GM21360 (cell line): ENCODE measurements around the gene INPP5D.
"Not testable (repeated sequence)": the region's sequence is repeated elsewhere in the genome, so short reads cannot be mapped to it uniquely, and the experiment has no call there.

Experiments
- ATAC-seq: cut with Tn5 transposase; IDR thresholded peaks from one replicate; pipeline ENCODE4 v1.9.1; 2021; ENCODE audit warnings: mild to moderate bottlenecking, moderate library complexity; ENCODE audit not compliant: unreplicated experiment

INPP5D gene

GRCh38 chr2:233051241-233052149 is 8.6 kb upstream of the INPP5D start:
- no peak for ATAC-seq

- not testable (repeated sequence) for ATAC-seq
Observed at GRCh38 chr2:233052517-233052916, 7.6 kb upstream of the INPP5D start.

- no peak for ATAC-seq
Observed at GRCh38 chr2:233053928-233054784, 6.0 kb upstream of the INPP5D start.

- no peak for ATAC-seq
Observed at GRCh38 chr2:233055362-233055761, 4.8 kb upstream of the INPP5D start.

GRCh38 chr2:233056961-233057605 is 3.1 kb upstream of the INPP5D start:
- no peak for ATAC-seq

GRCh38 chr2:233058717-233059546 is 1.2 kb upstream of the INPP5D start:
- no peak for ATAC-seq

GRCh38 chr2:233059547-233059796 is 670 bp upstream of the INPP5D start:
- ATAC-seq, result no peak

- ATAC-seq, result no peak
Observed at GRCh38 chr2:233060501-233060979, 398 bp downstream of the INPP5D start.

- no peak for ATAC-seq
Observed at GRCh38 chr2:233060980-233061590, 943 bp downstream of the INPP5D start.

- ATAC-seq, result no peak
Observed at GRCh38 chr2:233061591-233062450, 1.7 kb downstream of the INPP5D start.

- ATAC-seq, result no peak
Observed at GRCh38 chr2:233062451-233062850, 2.3 kb downstream of the INPP5D start.

- ATAC-seq, result no peak
Observed at GRCh38 chr2:233062946-233063268, 2.8 kb downstream of the INPP5D start.

- ATAC-seq, result peak; percentile 37
Observed at GRCh38 chr2:233063269-233063975, 3.3 kb downstream of the INPP5D start.

GRCh38 chr2:233063976-233064411 is 3.9 kb downstream of the INPP5D start:
- ATAC-seq, result no peak

- ATAC-seq, result no peak
Observed at GRCh38 chr2:233064530-233065199, 4.5 kb downstream of the INPP5D start.

GRCh38 chr2:233065200-233065589 is 5.1 kb downstream of the INPP5D start:
- ATAC-seq, result not testable (repeated sequence)

- no peak for ATAC-seq
Observed at GRCh38 chr2:233065954-233066470, 5.9 kb downstream of the INPP5D start.
